Measurements from ENCODE around the gene TAGAP.

The TAGAP gene

GRCh38 chr6:159089443-159089842 lies 44.7 kb upstream of the TAGAP start:
- ChIA-PET CTCF (interaction anchor here (0.6 kb wide), 1 partner anchor 19 kb away, joined by 4 read pairs; no protein-coding TSS in a partner anchor), POLR2A (ENCODE audit: low non-redundant PET) (no interaction called here)
- H3K27ac ChIP-seq: no peak overlapping the region
- no peak for TF ChIP-seq CTCF (conservative IDR thresholded peaks at IDR 0.05; ENCODE audit: low read depth)
- DNase-seq (ENCODE audit: low spot score): no peak

GRCh38 chr6:159086033-159086618 lies 41.3 kb upstream of the TAGAP start:
- CTCF ChIA-PET: interaction anchor here (0.6 kb wide), 1 partner anchor 53 kb away, joined by 3 read pairs; no protein-coding TSS in a partner anchor
- no peak overlapping the region for H3K27ac ChIP-seq
- no peak for DNase-seq (ENCODE audit: low spot score)
- no peak for TF ChIP-seq CTCF (conservative IDR thresholded peaks at IDR 0.05; ENCODE audit: low read depth)
- POLR2A ChIA-PET (ENCODE audit: low non-redundant PET): no interaction called here

GRCh38 chr6:159085396-159085895 lies 40.7 kb upstream of the TAGAP start:
- ChIA-PET CTCF (interaction anchor here (0.6 kb wide), 1 partner anchor 54 kb away, joined by 3 read pairs; no protein-coding TSS in a partner anchor), POLR2A (ENCODE audit: low non-redundant PET) (no interaction called here)
- DNase-seq (ENCODE audit: low spot score): no peak
- H3K27ac ChIP-seq: no peak overlapping the region
- no peak for TF ChIP-seq CTCF (conservative IDR thresholded peaks at IDR 0.05; ENCODE audit: low read depth)

- no peak for TF ChIP-seq CTCF (conservative IDR thresholded peaks at IDR 0.05; ENCODE audit: low read depth)
- POLR2A ChIA-PET (ENCODE audit: low non-redundant PET): no interaction called here
- CTCF ChIA-PET: no interaction called here
- no peak overlapping the region for H3K27ac ChIP-seq
- DNase-seq (ENCODE audit: low spot score): no peak
These were observed 39.8 kb upstream of the TAGAP start for GRCh38 chr6:159084493-159085091.

- no peak for TF ChIP-seq CTCF (conservative IDR thresholded peaks at IDR 0.05; ENCODE audit: low read depth)
- CTCF ChIA-PET: no interaction called here
- no peak for DNase-seq (ENCODE audit: low spot score)
- no peak overlapping the region for H3K27ac ChIP-seq
- POLR2A ChIA-PET (ENCODE audit: low non-redundant PET): no interaction called here
These were observed 38.4 kb upstream of the TAGAP start for GRCh38 chr6:159083146-159083545.

GRCh38 chr6:159082039-159082815 lies 37.4 kb upstream of the TAGAP start:
- ChIA-PET POLR2A (ENCODE audit: low non-redundant PET) (no interaction called here), CTCF (interaction anchor here (0.5 kb wide), 1 partner anchor 1414 kb away, joined by 3 read pairs; no protein-coding TSS in a partner anchor)

More at GRCh38 chr6:159082039-159082815, 37.4 kb upstream of the TAGAP start:
- no peak overlapping the region for H3K27ac ChIP-seq
- no peak for TF ChIP-seq CTCF (conservative IDR thresholded peaks at IDR 0.05; ENCODE audit: low read depth)
- DNase-seq (ENCODE audit: low spot score): no peak
